KOPT-K1 (cell line): Measurements from ENCODE around the gene PTPRB.

Experiments used
- H3K27ac ChIP-seq: fragments of 200-600 bp; sonication (generic); 2 replicates; pipeline ENCODE4 v1.5.1; 2016; ENCODE audit warnings: antibody characterized with exemption, mild to moderate bottlenecking, low read depth, low read length; ENCODE audit not compliant: poor library complexity, severe bottlenecking
- H3K36me3 ChIP-seq: fragments of 200-600 bp; sonication (generic); 2 replicates; pipeline ENCODE4 v1.5.1; 2017; ENCODE audit warnings: antibody characterized with exemption, mild to moderate bottlenecking, low read length, moderate library complexity; ENCODE audit not compliant: insufficient read depth
- H3K9me3 ChIP-seq: fragments of 200-600 bp; sonication (generic); 2 replicates; pipeline ENCODE4 v1.5.1; 2017; ENCODE audit warnings: antibody characterized with exemption, low read length, mild to moderate bottlenecking; ENCODE audit not compliant: insufficient read depth, poor library complexity, severe bottlenecking

The PTPRB gene

DNA sequence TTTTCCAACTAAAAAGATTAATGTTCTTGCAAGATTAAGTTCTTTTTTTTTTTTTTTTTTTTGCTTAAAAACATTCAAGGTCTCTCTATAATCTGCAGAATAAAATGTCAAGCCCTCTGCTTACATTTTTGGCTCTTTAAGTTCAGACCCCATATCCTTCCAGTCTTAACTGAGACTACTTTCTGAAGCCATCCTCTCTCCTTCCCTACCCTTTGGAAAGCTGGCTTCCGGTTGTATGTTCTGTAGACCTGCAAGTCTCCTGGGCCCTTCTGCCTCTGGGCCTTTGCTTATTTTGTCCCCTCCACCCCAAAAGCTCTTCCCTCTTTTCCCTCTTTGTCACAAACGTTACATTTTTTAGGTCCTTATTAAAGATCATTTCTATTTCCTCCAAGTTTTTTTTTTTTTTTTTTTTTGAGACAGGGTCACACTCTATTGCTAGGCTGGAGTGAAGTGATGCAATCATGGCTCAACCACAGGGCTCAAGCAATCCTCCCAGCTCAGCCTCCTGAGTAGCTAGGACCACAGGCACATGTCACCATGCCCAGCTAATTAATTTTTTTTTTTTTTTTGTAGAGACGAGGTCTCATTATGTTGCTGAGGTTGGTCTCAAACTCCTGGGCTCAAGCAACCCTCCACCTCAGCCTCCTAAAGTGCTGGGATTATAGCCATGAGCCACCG lies 46.5 kb downstream of the PTPRB start:
- no peaks in the 10 kb centered on the region for H3K36me3 ChIP-seq
- H3K27ac ChIP-seq, result no peak overlapping the region
- no peaks in the 10 kb centered on the region for H3K9me3 ChIP-seq

DNA sequence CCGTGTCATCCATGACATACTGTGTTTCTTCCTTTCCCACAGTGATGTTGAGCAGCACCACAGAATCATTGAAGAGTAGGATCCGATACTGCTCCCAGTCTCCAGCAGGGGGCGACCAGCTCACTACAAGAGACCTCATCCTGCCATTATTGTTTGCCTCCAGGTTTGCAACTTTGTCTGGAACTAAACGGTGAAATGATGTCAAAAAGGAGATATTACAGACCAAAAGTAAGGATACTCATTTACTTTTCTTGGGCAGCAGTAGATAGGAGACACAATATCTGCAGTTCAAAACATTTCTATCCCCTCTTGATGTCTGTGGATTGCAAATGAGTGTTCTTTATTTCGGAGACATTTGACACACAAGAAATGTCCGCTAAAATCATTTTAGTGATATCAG lies 47.2 kb downstream of the PTPRB start:
- no peaks in the 10 kb centered on the region for H3K36me3 ChIP-seq
- H3K27ac ChIP-seq, result no peak overlapping the region
- no peaks in the 10 kb centered on the region for H3K9me3 ChIP-seq

DNA sequence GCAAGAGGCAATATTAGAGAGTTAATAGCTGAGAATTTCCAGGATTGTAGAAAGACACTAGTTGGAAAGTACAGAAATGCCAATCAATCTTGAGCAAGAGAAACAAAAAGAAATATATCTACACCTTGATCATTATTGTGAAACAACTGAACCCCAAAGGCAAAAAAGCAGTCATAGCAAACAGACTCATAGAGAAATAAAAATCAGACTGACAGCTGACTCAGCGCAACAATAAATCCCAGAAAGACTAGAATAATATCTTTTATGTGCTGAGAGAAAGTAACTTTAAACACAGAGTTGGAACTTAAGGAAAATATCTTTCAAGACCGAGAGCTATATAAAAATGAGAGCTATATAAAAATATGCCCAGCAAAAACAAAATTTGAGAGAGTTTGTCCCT lies 52.9 kb downstream of the PTPRB start:
- H3K27ac ChIP-seq, result no peak overlapping the region
- H3K9me3 ChIP-seq, result peaks cover 9% of the 10 kb centered on the region
- H3K36me3 ChIP-seq, result no peaks in the 10 kb centered on the region

DNA sequence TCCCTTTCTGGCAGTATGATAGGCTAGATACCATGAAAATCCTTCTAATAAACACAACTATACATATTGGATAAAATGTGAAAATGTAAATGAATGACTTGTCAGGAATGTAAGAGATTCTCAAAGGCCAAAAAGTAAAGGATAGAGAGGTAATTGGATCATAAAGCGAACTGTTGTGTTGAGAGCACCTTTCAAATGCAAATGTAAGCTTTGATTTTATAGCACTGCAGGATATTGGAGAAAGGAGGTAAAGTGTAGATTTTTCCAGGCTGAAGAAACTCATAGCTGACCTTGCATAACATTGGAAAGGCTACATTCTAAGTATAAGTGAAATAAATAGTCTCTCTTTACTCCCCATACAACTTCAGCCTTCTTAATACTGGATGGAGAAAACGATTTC lies 54.0 kb downstream of the PTPRB start:
- Histone ChIP-seq H3K27ac (no peak overlapping the region), H3K36me3 (no peaks in the 10 kb centered on the region), H3K9me3 (peaks cover 9% of the 10 kb centered on the region)

DNA sequence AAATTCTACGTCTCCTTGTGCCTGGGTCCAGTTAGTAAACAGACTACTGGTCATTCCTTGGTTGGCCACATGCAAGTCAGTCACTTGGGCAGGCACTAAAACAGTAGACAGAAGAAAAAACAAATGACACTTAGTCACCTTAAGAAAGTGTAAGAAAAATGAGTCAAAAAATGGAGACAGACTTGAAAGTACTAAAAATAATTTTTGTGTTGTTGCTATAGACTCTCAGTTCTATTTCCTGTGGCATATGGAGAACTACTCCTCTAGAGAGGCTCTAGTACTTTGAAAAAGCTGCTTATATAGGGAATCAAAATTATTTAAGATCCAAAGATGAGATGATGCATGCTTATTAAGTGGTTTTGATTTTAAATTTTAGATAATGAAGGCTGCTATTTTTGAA lies 56.0 kb downstream of the PTPRB start:
- Histone ChIP-seq H3K36me3 (no peaks in the 10 kb centered on the region), H3K27ac (no peak overlapping the region), H3K9me3 (peaks cover 9% of the 10 kb centered on the region)

DNA sequence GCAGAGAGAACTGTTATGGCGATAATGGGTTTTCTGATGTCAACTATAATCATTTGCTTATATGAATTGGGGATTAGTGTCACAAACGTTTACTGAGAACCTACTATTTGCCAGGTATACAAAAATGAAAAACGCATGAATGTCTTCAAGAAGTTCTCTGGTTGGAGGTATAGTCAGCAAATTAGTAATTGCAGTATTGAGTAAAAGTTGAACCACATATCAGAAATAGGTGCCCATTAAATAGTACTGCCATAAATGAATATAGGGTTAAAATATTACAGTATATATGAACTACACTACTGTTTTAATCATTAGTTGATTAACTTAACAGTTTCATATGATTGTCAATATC lies 60.0 kb downstream of the PTPRB start:
- Histone ChIP-seq H3K27ac (no peak overlapping the region), H3K9me3 (no peaks in the 10 kb centered on the region), H3K36me3 (no peaks in the 10 kb centered on the region)

DNA sequence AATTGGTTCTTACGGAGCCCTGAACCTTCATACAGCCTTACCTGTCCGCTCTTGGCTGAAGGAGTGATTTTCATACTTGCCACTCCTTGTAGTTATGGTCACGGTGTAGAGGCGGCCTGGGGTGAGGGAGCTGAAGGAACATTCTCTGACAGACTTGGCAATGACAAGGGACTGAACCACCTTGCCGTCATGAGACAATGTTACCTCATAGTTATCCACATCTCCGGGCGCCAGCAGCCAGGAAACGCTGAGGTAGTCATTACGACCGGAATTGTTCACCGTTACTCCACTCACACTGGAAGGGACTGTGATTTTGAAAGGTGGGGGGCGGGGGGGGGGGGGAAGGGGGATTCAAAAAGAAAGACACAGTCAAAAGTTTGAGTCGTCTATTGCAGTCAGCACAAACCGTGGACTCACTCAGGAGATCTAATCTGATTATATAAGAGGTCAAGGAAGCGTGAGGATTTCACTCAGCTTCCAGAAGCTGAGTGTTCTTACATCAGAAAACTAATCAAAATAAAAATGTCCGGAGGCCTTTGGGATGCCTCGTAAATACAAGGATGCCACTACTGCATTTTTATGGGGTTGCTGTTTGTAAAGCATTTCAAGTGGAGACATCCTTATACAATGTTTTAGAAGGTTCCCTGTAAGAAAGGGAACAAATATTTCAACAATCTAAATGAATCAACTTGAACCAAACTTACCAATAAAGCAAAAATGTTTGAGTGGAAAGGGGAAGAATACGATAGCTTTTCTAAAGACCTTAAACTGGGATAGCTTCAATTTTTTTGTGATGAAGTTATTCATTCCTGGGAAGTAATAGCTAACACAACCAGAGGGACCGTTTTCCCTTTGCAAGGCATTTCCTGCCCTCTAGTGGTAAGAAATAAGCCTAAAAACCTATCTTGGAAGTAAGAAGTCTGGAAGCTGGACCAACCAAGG lies 60.6 kb downstream of the PTPRB start:
- H3K27ac ChIP-seq, result no peak overlapping the region
- H3K36me3 ChIP-seq, result no peaks in the 10 kb centered on the region
- H3K9me3 ChIP-seq, result no peaks in the 10 kb centered on the region

DNA sequence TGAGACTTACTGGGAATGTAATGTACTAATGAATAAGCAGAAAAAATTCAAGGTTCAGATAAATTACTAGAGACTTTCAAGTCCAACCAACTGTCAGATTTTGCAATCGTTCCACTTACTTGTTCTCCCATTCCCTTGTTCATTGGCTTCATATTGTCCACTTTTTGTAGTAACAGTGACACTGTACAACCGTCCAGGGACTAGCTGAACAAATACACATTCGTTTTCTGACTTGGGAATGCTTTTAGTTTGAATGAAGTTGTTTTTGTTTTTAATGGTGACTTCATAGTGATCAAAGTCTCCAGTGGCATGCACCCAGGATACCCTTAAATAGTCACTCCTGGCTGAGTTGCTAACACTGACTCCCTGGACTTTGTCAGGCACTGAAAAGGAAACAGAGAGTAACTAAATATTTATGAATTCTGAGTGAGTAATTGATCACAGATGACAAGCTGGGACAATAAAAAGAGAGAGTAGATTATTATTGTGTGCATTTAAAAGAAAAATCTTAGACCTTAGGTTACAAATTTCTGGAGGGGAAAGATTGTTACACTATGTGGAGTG lies 65.4 kb downstream of the PTPRB start:
- Histone ChIP-seq H3K9me3 (no peaks in the 10 kb centered on the region), H3K36me3 (no peaks in the 10 kb centered on the region), H3K27ac (no peak overlapping the region)

DNA sequence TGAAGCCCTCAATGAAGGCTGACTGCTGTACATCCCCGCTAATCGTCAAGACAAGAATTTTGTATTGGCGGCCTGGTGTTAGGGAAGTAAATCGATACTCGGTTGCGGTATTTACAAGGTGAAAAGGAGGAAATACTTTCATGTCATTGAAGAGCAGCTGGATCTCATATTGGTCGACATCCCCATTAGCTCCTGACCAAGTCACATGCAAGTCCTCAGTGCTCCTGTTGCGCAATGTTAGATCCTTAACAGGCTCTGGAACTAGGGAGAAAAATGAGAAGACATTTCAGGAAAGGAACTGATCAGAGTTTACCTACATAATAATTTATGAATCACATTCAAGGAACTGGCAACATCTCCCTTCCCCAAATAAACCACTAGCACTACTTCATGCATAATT lies 66.2 kb downstream of the PTPRB start:
- no peaks in the 10 kb centered on the region for H3K36me3 ChIP-seq
- no peaks in the 10 kb centered on the region for H3K9me3 ChIP-seq
- no peak overlapping the region for H3K27ac ChIP-seq

DNA sequence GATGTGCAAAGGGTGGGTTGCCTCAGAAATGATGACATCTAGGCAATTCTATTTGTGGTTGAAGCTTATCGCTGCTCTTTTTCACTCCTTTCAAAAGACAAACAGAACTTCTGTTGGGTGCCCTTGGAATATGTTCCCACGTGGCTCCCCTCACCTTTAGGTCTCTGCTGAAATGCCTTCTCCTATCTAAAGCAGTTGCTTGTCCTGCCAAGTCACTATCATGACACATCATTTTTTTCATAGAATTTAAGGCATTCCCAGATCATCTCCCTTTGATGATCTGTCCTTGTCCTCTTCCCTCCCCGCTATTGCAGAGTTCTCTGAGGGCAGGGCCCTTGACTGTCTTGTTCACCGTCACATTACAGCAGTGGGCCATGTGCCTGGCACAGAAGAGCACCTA lies 75.7 kb downstream of the PTPRB start:
- Histone ChIP-seq H3K9me3 (no peaks in the 10 kb centered on the region), H3K36me3 (no peaks in the 10 kb centered on the region), H3K27ac (no peak overlapping the region)

DNA sequence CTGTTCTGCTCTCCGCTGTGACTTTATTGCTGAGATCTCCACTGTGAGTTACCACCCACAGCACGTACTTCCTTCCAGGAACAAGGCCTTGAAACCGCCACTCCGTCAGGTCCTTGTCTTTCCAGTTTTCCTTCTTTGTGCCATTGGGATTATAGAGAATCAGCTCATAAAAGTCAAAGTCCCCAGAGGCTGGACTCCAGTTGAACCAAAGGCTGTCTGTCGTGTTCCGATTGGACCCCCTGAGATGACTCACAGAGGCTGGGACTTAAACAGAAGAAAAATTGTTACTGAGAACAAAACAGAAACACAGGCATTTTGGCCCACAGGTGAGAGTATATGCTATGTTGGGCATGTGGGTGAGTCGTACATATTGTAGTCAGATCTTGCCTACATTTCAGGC lies 76.6 kb downstream of the PTPRB start:
- no peaks in the 10 kb centered on the region for H3K9me3 ChIP-seq
- H3K27ac ChIP-seq, result no peak overlapping the region
- no peaks in the 10 kb centered on the region for H3K36me3 ChIP-seq

DNA sequence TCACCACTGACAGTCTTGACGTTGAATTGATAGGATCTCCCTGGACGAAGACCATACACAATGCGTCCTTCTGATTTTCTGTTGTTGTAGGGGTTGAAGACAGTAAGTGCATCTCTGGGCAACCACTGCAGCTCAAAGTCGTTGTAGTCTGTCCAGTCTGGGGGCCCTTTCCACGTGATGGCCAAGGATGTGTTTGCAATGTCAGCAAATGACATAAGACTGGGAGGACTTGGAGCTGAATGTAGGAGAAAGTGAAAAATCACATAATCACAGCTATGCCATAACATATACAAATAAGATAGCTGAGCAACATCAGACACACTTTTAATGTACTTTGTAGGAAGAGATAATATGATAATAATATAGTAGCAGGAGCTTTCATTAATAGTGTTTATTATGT lies 77.8 kb downstream of the PTPRB start:
- H3K27ac ChIP-seq, result no peak overlapping the region
- H3K36me3 ChIP-seq, result no peaks in the 10 kb centered on the region
- H3K9me3 ChIP-seq, result no peaks in the 10 kb centered on the region

DNA sequence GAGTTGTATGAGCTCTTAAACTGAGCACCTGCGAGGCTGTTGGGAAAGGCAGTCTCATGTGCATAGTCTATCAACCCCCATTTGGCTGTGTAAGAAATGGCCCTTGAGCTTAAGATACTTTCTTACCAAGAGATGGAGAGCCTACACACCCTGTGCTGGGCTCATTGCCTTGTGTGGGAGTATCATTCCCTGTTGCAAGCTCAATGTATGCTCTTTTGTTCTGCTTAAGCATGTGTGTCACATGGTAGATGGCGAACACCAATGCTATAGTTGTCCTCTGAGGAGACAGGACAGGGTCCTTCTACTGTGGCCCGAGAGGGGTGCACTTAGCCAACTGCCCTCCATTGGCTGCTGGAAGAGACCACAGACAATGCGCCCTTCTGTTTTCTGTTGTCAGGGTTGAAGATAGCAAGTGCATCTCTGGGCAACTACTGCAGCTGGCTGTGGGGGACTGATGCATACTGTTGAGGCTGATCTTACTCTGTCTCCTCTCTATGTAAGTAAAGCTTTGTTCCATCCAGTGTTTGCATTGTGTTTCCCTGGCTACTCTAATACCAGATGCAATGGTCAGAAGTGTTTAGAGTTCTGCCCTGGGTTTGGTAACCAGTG lies 79.5 kb downstream of the PTPRB start:
- Histone ChIP-seq H3K27ac (no peak overlapping the region), H3K36me3 (no peaks in the 10 kb centered on the region), H3K9me3 (no peaks in the 10 kb centered on the region)

DNA sequence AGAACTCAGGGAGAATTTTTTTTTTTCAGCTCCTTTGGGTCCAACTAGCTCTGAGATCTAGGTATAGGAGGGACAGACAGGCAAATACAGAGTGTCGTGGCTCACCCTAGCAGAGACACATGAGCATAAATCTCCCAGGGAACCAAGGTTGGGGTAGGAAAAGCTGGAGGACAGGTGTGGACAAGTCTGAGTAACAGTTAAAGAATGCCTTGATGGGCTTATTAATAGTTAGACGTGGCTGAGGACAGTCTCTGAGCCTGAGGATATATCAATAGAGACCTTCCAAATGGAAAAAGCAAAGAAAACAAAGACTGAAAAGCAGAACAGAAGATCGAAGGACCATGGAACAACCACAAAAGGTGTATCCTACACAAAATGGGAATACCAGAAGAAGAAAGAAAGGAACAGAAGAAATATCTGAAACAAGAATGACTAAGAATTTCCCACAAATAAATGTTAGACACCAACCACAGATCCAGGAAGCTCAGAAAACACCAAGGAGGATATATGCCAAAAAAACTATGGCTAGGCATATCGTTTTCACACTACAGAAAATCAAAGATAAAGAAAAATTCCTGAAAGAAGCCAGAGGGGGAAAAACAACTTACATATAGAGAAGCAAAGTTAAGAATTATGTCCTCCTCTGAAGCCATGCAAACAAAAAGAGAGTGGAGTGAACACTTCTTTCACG lies 80.9 kb downstream of the PTPRB start:
- no peaks in the 10 kb centered on the region for H3K36me3 ChIP-seq
- no peaks in the 10 kb centered on the region for H3K9me3 ChIP-seq
- no peak overlapping the region for H3K27ac ChIP-seq

DNA sequence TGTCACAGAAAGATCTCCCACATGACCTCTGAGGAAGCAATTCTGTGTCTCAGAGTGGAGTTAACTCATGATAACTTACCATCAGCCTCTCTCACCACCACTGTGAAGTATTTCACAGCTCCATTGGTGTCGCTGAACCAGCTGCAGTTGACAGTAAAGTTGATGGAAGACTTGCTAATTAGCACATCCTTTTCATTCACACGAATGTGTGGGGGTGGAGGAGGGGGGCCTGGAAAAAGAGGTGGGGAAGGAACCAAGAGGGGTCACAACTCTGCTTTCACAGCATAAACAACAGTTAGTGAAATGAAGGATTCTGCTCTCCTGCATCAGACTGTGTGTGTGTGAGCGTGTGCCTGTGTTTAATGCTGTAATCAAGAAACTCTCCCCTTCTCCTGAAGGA lies 82.1 kb downstream of the PTPRB start:
- no peaks in the 10 kb centered on the region for H3K9me3 ChIP-seq
- no peaks in the 10 kb centered on the region for H3K36me3 ChIP-seq
- H3K27ac ChIP-seq, result no peak overlapping the region
